ENCODE measurements around the gene YAP1.
"Not testable (repeated sequence)": the region's sequence is repeated elsewhere in the genome, so short reads cannot be mapped to it uniquely, and the experiment has no call there.

The YAP1 gene

DNA sequence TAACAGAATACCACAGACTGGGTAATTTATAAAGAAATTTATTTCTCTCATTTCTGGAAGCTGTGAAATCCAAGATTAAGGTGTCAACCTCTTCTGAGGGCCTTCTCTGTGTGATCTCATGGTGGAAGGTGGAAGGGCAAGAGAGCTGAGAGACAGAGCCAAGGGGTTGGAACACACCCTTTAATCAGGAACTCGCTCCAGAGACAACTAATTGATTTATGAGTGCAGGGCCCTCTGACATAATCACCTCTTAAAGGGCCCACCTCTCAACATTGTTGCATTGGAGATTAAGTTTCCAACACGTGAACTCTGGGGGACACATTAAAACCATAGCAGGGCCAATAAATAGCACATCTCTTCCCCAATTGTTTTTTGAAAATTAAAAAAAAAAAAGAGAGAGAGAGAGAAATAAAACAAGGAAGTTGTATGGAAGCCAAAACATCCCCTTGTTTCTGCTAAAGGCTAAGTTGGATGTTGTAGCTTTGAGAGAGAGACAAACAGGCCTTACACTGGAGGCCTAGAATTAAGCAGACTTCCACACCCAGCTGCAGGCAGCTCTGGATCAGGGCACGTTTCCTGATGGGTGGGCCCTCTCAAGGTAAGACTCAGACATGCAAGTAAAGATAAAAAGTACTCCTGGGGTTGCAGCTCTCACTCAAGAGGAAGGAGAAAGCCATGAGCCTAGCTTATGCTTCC is 142.9 kb downstream of the YAP1 start:
- no peak for TF ChIP-seq ZFX (IDR thresholded peaks at IDR 0.05)
- TF ChIP-seq, protein P1, sequence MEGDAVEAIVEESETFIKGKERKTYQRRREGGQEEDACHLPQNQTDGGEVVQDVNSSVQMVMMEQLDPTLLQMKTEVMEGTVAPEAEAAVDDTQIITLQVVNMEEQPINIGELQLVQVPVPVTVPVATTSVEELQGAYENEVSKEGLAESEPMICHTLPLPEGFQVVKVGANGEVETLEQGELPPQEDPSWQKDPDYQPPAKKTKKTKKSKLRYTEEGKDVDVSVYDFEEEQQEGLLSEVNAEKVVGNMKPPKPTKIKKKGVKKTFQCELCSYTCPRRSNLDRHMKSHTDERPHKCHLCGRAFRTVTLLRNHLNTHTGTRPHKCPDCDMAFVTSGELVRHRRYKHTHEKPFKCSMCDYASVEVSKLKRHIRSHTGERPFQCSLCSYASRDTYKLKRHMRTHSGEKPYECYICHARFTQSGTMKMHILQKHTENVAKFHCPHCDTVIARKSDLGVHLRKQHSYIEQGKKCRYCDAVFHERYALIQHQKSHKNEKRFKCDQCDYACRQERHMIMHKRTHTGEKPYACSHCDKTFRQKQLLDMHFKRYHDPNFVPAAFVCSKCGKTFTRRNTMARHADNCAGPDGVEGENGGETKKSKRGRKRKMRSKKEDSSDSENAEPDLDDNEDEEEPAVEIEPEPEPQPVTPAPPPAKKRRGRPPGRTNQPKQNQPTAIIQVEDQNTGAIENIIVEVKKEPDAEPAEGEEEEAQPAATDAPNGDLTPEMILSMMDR (conservative IDR thresholded peaks at IDR 0.05): no peak
- H3K27ac ChIP-seq: no peak overlapping the region

DNA sequence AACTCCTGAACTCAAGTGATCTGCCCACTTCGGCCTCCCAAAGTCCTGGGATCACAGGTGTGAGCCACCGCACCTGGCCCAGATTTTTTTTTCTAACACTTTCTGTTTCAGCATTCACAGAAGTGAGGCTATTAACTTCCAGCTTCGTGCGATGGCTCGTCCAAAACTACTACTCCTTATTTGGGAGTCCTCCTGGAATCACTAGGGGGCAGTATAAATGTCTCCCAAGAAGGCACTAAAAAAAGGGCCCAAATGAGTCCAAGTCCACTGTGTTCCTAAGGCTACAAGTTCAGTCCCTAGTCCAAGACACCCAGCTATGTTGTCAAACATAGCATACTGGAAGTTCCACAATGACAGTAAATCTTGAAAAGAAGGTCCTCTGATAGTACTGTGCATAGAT is 143.8 kb downstream of the YAP1 start:
- TF ChIP-seq ZFX (IDR thresholded peaks at IDR 0.05): no peak
- TF ChIP-seq, protein P1 (conservative IDR thresholded peaks at IDR 0.05): peak; percentile 60
- no peak overlapping the region for H3K27ac ChIP-seq

DNA sequence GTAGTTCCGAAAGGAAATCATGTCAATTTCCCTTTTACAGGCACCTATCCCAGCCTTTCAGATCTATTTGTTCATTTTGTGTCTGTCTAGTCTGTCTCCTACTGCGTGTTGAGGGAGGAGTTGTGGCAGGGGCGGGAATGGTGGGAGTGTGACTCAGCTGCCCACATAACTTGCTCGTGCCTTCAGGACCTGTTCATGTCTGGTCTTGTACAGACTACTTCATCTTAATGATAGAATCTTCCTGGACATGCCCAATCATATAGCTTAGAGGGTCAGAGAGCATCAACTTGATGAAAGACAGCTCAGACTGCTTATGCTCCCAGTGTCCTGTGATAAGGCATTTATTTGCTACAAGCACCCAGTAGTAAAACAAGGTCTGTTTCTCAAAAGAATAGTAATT is 146.0 kb downstream of the YAP1 start:
- no peak for TF ChIP-seq ZFX (IDR thresholded peaks at IDR 0.05)
- TF ChIP-seq, protein P1 (conservative IDR thresholded peaks at IDR 0.05): no peak
- no peak overlapping the region for H3K27ac ChIP-seq

DNA sequence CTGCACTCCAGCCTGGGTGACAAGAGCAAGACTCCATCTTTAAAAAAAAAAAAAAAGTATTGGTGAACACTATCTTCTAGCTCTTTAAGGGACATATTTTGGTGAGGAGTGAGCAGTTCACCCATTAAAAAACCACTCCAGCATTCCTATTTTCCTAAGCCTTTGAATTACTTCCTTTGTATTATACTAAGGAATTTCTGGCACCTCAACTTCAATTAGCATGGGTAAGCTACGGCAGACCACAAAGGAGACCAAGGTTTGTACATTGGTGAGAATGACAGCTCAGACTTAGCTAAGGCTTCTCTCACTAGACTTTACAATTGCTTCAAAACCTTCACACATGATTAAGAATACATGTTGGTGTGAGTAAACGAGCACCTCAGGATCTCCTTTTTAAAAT is 150.0 kb downstream of the YAP1 start:
- no peak overlapping the region for H3K27ac ChIP-seq
- no peak for TF ChIP-seq ZFX (IDR thresholded peaks at IDR 0.05)
- TF ChIP-seq, protein P1 (conservative IDR thresholded peaks at IDR 0.05): no peak

DNA sequence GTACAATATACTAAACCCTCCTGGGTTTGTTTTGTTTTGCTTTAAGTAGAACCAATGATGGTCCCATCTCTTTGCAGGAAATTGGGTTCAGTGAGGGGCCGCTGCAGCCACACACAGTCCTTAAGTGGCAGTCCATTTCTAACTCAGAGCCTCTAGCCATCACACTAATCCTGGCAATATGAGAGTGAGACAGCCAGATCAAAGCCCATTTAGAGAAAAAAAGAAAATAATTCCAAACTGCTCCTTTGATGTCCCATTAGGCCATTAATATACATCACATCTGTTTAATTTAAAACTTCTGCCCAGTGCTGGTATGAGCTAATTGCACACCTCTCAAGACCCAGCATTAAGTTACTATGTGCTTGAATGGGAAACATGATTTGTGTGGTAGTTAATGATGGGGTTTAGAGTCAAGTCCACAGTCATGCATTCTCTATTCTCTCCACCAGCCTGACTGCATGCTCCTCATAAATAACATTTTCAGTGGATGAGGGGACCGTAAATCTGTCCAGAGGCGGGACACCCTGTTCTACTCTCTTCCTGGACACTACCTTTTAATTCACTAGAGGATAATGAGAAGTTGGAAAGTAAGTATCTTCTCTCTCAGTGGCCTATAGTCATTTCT is 153.2 kb downstream of the YAP1 start:
- TF ChIP-seq, protein P1 (conservative IDR thresholded peaks at IDR 0.05): no peak
- TF ChIP-seq ZFX (IDR thresholded peaks at IDR 0.05): no peak
- H3K27ac ChIP-seq: no peak overlapping the region

DNA sequence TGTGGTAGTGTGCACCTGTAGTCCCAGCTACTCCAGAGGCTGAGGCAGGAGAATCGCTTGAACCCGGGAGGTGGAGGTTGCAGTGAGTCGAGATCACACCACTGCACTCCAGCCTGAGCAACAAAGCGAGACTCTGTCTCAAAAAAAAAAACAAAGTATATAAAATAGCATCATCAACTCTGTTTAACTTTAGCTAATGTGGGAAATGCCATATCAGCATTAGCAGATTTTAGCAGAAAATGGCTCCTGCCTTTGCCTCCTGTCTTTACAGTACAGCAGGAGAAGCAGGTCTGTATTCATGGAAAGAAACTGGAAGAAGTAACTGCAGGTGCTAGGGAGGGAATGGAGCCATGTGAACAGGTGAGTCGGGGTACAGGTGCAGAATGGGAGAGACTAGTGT is 154.5 kb downstream of the YAP1 start:
- not testable (repeated sequence) for H3K27ac ChIP-seq

DNA sequence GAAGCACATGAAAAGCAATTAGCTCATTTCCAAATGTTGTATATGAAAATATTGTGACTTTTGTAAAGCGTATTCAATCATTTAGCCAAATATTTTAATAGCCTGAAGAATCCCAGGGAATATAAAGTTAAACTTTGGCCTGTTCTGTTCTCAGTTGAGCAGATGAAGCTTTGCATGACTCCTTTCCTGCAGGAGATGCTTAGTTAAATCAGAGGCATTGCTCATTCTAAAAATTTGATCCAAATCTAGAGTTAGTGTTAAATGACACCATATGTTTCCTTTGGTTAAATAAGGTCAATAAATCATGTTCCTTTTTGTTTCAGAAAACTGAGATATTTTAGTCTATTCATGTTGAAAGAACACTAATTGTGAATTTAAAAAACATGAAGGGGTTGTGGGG is 155.9 kb downstream of the YAP1 start:
- TF ChIP-seq ZFX (IDR thresholded peaks at IDR 0.05): no peak
- TF ChIP-seq, protein P1 (conservative IDR thresholded peaks at IDR 0.05): no peak

DNA sequence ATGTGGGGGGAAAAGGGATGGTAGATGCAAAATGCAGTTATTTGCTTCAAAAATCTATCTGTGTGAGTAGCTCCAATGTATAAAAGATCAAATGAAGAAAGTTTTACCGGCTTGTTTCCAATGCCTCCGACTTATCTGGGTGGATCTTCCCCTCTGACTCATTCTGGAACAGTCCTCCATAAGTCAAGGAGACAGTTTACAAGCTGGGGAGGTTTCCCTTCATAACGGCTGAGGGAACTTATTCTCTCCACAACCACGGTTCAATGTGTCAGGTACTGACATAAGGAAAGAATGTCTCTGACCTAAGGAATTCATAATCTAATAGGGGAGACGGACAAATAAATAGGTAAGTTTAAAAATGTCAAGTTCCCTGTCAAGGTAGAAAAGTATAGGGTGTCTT is 157.4 kb downstream of the YAP1 start:
- TF ChIP-seq, protein P1 (conservative IDR thresholded peaks at IDR 0.05): no peak
- TF ChIP-seq ZFX (IDR thresholded peaks at IDR 0.05): no peak
- no peak overlapping the region for H3K27ac ChIP-seq

More for the DNA sequence above, 155.9 kb downstream of the YAP1 start:
- no peak overlapping the region for H3K27ac ChIP-seq

Measured in C4-2B (cell line).